HEK293 (cell line): ENCODE measurements around the gene FBXO34.

Source experiments
- CTCF ChIA-PET: fragments of 350-600 bp; formaldehyde crosslinking; extraction: SDS; loops from one replicate; lab custom pipeline; 2021; ENCODE audit warnings: antibody characterized with exemption; lab: Yijun Ruan, JAX
- POLR2A ChIA-PET: fragments of 300-600 bp; formaldehyde crosslinking; extraction: SDS; loops from one replicate; lab custom pipeline; 2020; ENCODE audit warnings: antibody characterized with exemption, inconsistent platforms; lab: Yijun Ruan, JAX
- H3K27ac ChIP-seq: fragments of 200-500 bp; sonication (Bioruptor generic); 2 replicates; pipeline ENCODE4 v1.5.1; 2014; ENCODE audit warnings: low read depth, low read length, control low read depth, inconsistent platforms; ENCODE audit errors: extremely low read depth
- H3K36me3 ChIP-seq, 2 experiments: fragments of 200-500 bp in 1 of 2; sonication (Bioruptor generic) in 1 of 2; 1 replicate in 1 of 2; 2 replicates in 1 of 2; pipeline ENCODE4 v1.5.1; 2014 to 2017; ENCODE audit warnings: inconsistent platforms in 2 of 2, low read length in 2 of 2; ENCODE audit not compliant: control insufficient read depth in 2 of 2, insufficient read depth in 1 of 2
- H3K4me1 ChIP-seq: fragments of 200-500 bp; sonication (Bioruptor generic); 2 replicates; pipeline ENCODE4 v1.5.1; 2014; ENCODE audit warnings: mild to moderate bottlenecking, low read length, inconsistent platforms; ENCODE audit not compliant: control insufficient read depth, insufficient read depth
- H3K4me3 ChIP-seq: 2 replicates; pipeline ENCODE4 v1.5.1; 2011; ENCODE audit warnings: low read depth, mild to moderate bottlenecking, control low read depth, low read length, moderate library complexity
- H3K9me3 ChIP-seq: fragments of 200-500 bp; sonication (Bioruptor generic); 2 replicates; pipeline ENCODE4 v1.5.1; 2014; ENCODE audit warnings: low read depth, low read length, inconsistent platforms; ENCODE audit not compliant: control insufficient read depth, insufficient read depth
- BCL11A ChIP-seq: fragments of 450-650 bp; formaldehyde crosslinking; IDR thresholded peaks from 2 replicates; pipeline ENCODE4 v1.5.1; 2016; ENCODE audit warnings: low read depth, missing biosample characterization, missing genetic modification characterization
- KLF1 ChIP-seq: fragments of 450-650 bp; formaldehyde crosslinking; IDR thresholded peaks from 2 replicates; pipeline ENCODE4 v1.5.1; 2016; ENCODE audit warnings: missing biosample characterization, missing genetic modification characterization
- KLF16 ChIP-seq: fragments of 450-650 bp; formaldehyde crosslinking; IDR thresholded peaks from 2 replicates; pipeline ENCODE4 v1.5.1; 2017; ENCODE audit warnings: missing biosample characterization, missing genetic modification characterization
- OSR2 ChIP-seq: fragments of 450-650 bp; formaldehyde crosslinking; IDR thresholded peaks from 2 replicates; pipeline ENCODE4 v1.5.1; 2016; ENCODE audit warnings: missing biosample characterization, missing genetic modification characterization
- SALL2 ChIP-seq: fragments of 450-650 bp; formaldehyde crosslinking; IDR thresholded peaks from 2 replicates; pipeline ENCODE4 v1.5.0; 2017; ENCODE audit warnings: missing biosample characterization, mild to moderate bottlenecking, missing genetic modification characterization, borderline replicate concordance
- TRIM28 ChIP-seq: IDR thresholded peaks from 2 replicates; pipeline ENCODE4 v1.6.1; 2011; ENCODE audit warnings: low read length, control low read depth, borderline replicate concordance
- ZBTB49 ChIP-seq: fragments of 450-650 bp; formaldehyde crosslinking; IDR thresholded peaks from 2 replicates; pipeline ENCODE4 v1.5.1; 2016; ENCODE audit warnings: missing biosample characterization, missing genetic modification characterization, low read depth
- ZNF140 ChIP-seq: fragments of 450-650 bp; formaldehyde crosslinking; IDR thresholded peaks from 2 replicates; pipeline ENCODE4 v1.5.1; 2016; ENCODE audit warnings: missing biosample characterization, missing genetic modification characterization
- ZNF266 ChIP-seq: fragments of 450-650 bp; formaldehyde crosslinking; IDR thresholded peaks from 2 replicates; pipeline ENCODE4 v1.5.1; 2016; ENCODE audit warnings: missing biosample characterization, missing genetic modification characterization, low read depth
- ZNF274 ChIP-seq, 2 experiments: fragments of 200-500 bp in 1 of 2; fragments of 450-650 bp in 1 of 2; sonication (Bioruptor generic) in 1 of 2; formaldehyde crosslinking in 1 of 2; IDR thresholded peaks; 2 replicates each; pipeline versions ENCODE4 v1.5.1 to v1.6.1; 2014 to 2016; ENCODE audit warnings: borderline replicate concordance in 1 of 2, inconsistent platforms in 1 of 2, low read length in 1 of 2, missing biosample characterization in 1 of 2, missing genetic modification characterization in 1 of 2
- ZNF501 ChIP-seq: fragments of 450-650 bp; formaldehyde crosslinking; IDR thresholded peaks from 2 replicates; pipeline ENCODE4 v1.5.1; 2016; ENCODE audit warnings: missing biosample characterization, missing genetic modification characterization
- ZNF548 ChIP-seq: fragments of 450-650 bp; formaldehyde crosslinking; IDR thresholded peaks from 2 replicates; pipeline ENCODE4 v1.5.1; 2016; ENCODE audit warnings: missing biosample characterization, missing genetic modification characterization
- ZNF571 ChIP-seq: fragments of 450-650 bp; formaldehyde crosslinking; IDR thresholded peaks from 2 replicates; pipeline ENCODE4 v1.5.0; 2017; ENCODE audit warnings: missing biosample characterization, missing genetic modification characterization
- ZNF596 ChIP-seq: fragments of 450-650 bp; IDR thresholded peaks from 2 replicates; pipeline ENCODE4 v1.5.0; 2018; ENCODE audit warnings: missing biosample characterization, mild to moderate bottlenecking, missing genetic modification characterization, moderate library complexity
- ZNF610 ChIP-seq: fragments of 450-650 bp; formaldehyde crosslinking; IDR thresholded peaks from 2 replicates; pipeline ENCODE4 v1.5.1; 2016; ENCODE audit warnings: missing biosample characterization, missing genetic modification characterization, borderline replicate concordance
- ZNF624 ChIP-seq: fragments of 450-650 bp; formaldehyde crosslinking; IDR thresholded peaks from 2 replicates; pipeline ENCODE4 v1.5.1; 2017; ENCODE audit warnings: missing biosample characterization, missing genetic modification characterization
- ZNF639 ChIP-seq: fragments of 450-650 bp; formaldehyde crosslinking; IDR thresholded peaks from 2 replicates; pipeline ENCODE4 v1.5.1; 2016; ENCODE audit warnings: missing biosample characterization, missing genetic modification characterization
- ZNF76 ChIP-seq: fragments of 450-650 bp; formaldehyde crosslinking; IDR thresholded peaks from 2 replicates; pipeline ENCODE4; 2016; ENCODE audit warnings: low read depth, missing biosample characterization, missing genetic modification characterization, borderline replicate concordance
- TF ChIP-seq, protein P1 (sequence below): fragments of 450-650 bp; formaldehyde crosslinking; IDR thresholded peaks from 2 replicates; pipeline ENCODE4 v1.5.1; 2016; ENCODE audit warnings: missing biosample characterization, missing genetic modification characterization
- TF ChIP-seq, protein P2 (sequence below): fragments of 450-650 bp; formaldehyde crosslinking; IDR thresholded peaks from 2 replicates; pipeline ENCODE4 v1.5.1; 2016; ENCODE audit warnings: missing biosample characterization, missing genetic modification characterization, low read depth

FBXO34 gene

GRCh38 chr14:55359307-55359706 is 88.1 kb downstream of the FBXO34 start (continued):
- no peak for TF ChIP-seq BCL11A
- no peak for TF ChIP-seq ZNF610 (tag by site-specific recombination)
- no peak for TF ChIP-seq ZNF639 (tag by site-specific recombination)
- TF ChIP-seq ZNF274 (IDR thresholded peaks at IDR 0.05; ENCODE audit: low read length), result no peak
- TF ChIP-seq ZNF274 (tag by site-specific recombination; IDR thresholded peaks at IDR 0.05; ENCODE audit: borderline replicate concordance), result no peak
- no peak for TF ChIP-seq ZNF501 (tag by site-specific recombination)
- no peak for TF ChIP-seq ZNF624 (tag by site-specific recombination)
- TF ChIP-seq ZNF548 (tag by site-specific recombination), result no peak
- no peak for TF ChIP-seq ZNF571 (tag by site-specific recombination)
- TF ChIP-seq, protein P1, sequence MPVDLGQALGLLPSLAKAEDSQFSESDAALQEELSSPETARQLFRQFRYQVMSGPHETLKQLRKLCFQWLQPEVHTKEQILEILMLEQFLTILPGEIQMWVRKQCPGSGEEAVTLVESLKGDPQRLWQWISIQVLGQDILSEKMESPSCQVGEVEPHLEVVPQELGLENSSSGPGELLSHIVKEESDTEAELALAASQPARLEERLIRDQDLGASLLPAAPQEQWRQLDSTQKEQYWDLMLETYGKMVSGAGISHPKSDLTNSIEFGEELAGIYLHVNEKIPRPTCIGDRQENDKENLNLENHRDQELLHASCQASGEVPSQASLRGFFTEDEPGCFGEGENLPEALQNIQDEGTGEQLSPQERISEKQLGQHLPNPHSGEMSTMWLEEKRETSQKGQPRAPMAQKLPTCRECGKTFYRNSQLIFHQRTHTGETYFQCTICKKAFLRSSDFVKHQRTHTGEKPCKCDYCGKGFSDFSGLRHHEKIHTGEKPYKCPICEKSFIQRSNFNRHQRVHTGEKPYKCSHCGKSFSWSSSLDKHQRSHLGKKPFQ (tag by site-specific recombination), result no peak

GRCh38 chr14:55361190-55361589 is 90.0 kb downstream of the FBXO34 start:
- ChIA-PET CTCF (interaction anchor here (0.7 to 1.5 kb wide), 3 partner anchors 91 to 116 kb away, joined by 3 to 6 read pairs (median 6); no protein-coding TSS in a partner anchor), POLR2A (interaction anchor here (1.0 kb wide), 1 partner anchor 90 kb away, joined by 3 read pairs; no protein-coding TSS in a partner anchor)

More at GRCh38 chr14:55361190-55361589, 90.0 kb downstream of the FBXO34 start:
- H3K4me1 ChIP-seq, result no peaks in the 10 kb centered on the region
- no peaks in the 10 kb centered on the region for H3K9me3 ChIP-seq
- H3K36me3 ChIP-seq, result peaks cover 0 to 6% of the 10 kb centered on the region in 2 experiments; a peak in 2 of 3 replicates
- TF ChIP-seq KLF1, result no peak
- TF ChIP-seq TRIM28, result no peak
- no peak for TF ChIP-seq ZBTB49
- no peak for TF ChIP-seq ZNF596 (tag by site-specific recombination)
- TF ChIP-seq, protein P2, sequence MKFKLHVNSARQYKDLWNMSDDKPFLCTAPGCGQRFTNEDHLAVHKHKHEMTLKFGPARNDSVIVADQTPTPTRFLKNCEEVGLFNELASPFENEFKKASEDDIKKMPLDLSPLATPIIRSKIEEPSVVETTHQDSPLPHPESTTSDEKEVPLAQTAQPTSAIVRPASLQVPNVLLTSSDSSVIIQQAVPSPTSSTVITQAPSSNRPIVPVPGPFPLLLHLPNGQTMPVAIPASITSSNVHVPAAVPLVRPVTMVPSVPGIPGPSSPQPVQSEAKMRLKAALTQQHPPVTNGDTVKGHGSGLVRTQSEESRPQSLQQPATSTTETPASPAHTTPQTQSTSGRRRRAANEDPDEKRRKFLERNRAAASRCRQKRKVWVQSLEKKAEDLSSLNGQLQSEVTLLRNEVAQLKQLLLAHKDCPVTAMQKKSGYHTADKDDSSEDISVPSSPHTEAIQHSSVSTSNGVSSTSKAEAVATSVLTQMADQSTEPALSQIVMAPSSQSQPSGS (tag by site-specific recombination), result no peak
- no peak for TF ChIP-seq OSR2 (tag by site-specific recombination)
- TF ChIP-seq KLF16 (tag by site-specific recombination), result no peak
- no peak for TF ChIP-seq SALL2 (tag by site-specific recombination)
- no peak for TF ChIP-seq ZNF266 (tag by site-specific recombination)
- TF ChIP-seq ZNF140, result no peak
- TF ChIP-seq ZNF76 (tag by site-specific recombination), result no peak
- no peak overlapping the region for H3K27ac ChIP-seq
- no peak overlapping the region for H3K4me3 ChIP-seq
